ENCODE results near the gene SLC6A6. TPM values are rescaled to one million over a fixed set of nuclear protein-coding genes. Genes with fewer than 3 reads are reported as not detected.
"Not testable (repeated sequence)": the region's sequence is repeated elsewhere in the genome, so short reads cannot be mapped to it uniquely, and the experiment has no call there.

Gene SLC6A6
- total RNA-seq, 3 donors from 2014 or later = 22.1 to 52.4 (median 27.5) TPM

DNA sequence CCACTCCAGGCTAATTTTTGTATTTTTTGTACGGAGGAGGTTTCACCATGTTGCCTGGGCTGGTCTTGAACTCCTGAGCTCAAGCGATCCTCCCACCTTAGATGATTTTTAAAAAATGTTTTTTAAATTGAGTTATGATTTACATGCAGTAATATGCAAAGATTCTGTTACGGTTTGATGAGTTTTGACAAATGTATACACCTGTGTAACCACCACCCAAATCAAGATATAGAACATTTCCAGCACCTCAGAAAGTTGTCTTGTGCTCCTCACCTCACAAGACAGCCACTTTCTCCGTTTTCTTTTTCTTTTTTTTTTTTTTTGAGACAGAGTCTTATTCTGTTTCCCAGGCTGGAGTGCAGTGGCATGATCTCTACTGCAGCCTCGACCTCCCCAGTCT, 4.8 kb downstream of the SLC6A6 start:
- TF ChIP-seq CTCF (IDR thresholded peaks at IDR 0.05) (no peak), POLR2A (IDR thresholded peaks at IDR 0.05) (no peak), POLR2AphosphoS5 (IDR thresholded peaks at IDR 0.05) (no peak)
- Histone ChIP-seq H3K27ac (no peak overlapping the region), H3K4me1 (peaks cover 0 to 17% of the 10 kb centered on the region in 2 donors), H3K9me3 (no peaks in the 10 kb centered on the region), H3K27me3 (no peaks in the 10 kb centered on the region), H3K4me3 (no peak overlapping the region), H3K36me3 (no peaks in the 10 kb centered on the region)
- intact Hi-C loops (cut with DNase I; ENCODE audit: low total_unique reads) = no loop called here
- no peak for DNase-seq (ENCODE audit: low spot score in 2 of 2)

- not testable (repeated sequence) for H3K4me1 ChIP-seq; H3K27me3 ChIP-seq; H3K36me3 ChIP-seq; H3K4me3 ChIP-seq; H3K27ac ChIP-seq; H3K9me3 ChIP-seq; DNase-seq (ENCODE audit: low spot score in 2 of 2)
- intact Hi-C loops (cut with DNase I; ENCODE audit: low total_unique reads) = loop anchor here (1.0 kb wide), 1 partner anchor 35 kb away; no protein-coding TSS in a partner anchor
Observed at GRCh38 chr3:14409779-14410063, 7.3 kb downstream of the SLC6A6 start.

GRCh38 chr3:14410106-14410502, 7.7 kb downstream of the SLC6A6 start:
- H3K27me3 ChIP-seq = no peaks in the 10 kb centered on the region
- H3K4me1 ChIP-seq = peaks cover 0 to 3% of the 10 kb centered on the region in 2 donors
- H3K36me3 ChIP-seq = no peaks in the 10 kb centered on the region
- intact Hi-C loops (cut with DNase I; ENCODE audit: low total_unique reads) = no loop called here
- peak overlapping the region in 1 of 2 donors; percentile 35 for H3K27ac ChIP-seq
- no peak for DNase-seq (ENCODE audit: low spot score in 2 of 2)
- no peak overlapping the region for H3K4me3 ChIP-seq
- TF ChIP-seq POLR2A (IDR thresholded peaks at IDR 0.05) (no peak), CTCF (IDR thresholded peaks at IDR 0.05) (no peak), POLR2AphosphoS5 (IDR thresholded peaks at IDR 0.05) (no peak)
- no peaks in the 10 kb centered on the region for H3K9me3 ChIP-seq

DNA sequence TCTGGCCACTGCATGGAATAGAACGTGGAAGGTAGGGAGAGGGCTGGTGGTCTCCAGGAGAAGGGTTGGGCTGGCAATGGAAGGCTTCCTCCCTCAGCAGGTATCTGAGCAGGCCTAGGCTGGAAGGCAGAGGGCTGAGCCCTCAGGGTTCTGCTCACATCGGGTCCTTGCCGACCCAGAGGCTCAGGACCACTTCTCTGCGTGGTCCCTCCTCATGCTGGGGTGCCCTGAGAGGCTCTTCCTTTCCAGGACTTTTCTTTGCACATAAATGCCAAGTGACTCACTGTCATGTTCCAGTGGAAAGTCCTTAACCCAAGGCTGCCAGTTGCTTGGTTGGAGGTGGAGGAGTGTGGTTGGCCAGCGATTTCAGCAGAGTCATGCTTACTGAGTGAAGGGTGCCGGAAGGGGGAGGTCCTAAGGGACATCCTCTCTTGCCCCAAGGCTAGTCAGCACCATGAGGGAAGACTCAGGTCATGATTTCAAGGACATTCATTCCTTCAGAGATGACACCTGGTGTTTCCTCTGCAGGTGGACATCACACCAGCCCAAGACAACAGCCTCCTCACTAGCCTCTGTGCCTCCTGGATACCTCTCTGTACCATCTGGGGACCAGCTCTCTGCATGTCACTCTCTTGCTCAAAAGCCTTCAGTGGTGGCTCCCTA, 8.2 kb downstream of the SLC6A6 start:
- no peak for DNase-seq (ENCODE audit: low spot score in 2 of 2)

GRCh38 chr3:14411166-14411526, 8.7 kb downstream of the SLC6A6 start:
- H3K27ac ChIP-seq = peak overlapping the region in 1 of 2 donors; percentile 3
- intact Hi-C loops (cut with DNase I; ENCODE audit: low total_unique reads) = no loop called here

More for the DNA sequence above, 8.2 kb downstream of the SLC6A6 start:
- H3K9me3 ChIP-seq = no peaks in the 10 kb centered on the region
- TF ChIP-seq CTCF (IDR thresholded peaks at IDR 0.05) = no peak
- no peak for TF ChIP-seq POLR2AphosphoS5 (IDR thresholded peaks at IDR 0.05)
- TF ChIP-seq POLR2A (IDR thresholded peaks at IDR 0.05) = no peak
- peak overlapping the region in 1 of 2 donors; percentile 35 for H3K27ac ChIP-seq
- intact Hi-C loops (cut with DNase I; ENCODE audit: low total_unique reads) = no loop called here
- H3K36me3 ChIP-seq = no peaks in the 10 kb centered on the region
- no peak overlapping the region for H3K4me3 ChIP-seq
- no peaks in the 10 kb centered on the region for H3K4me1 ChIP-seq
- H3K27me3 ChIP-seq = no peaks in the 10 kb centered on the region

More at GRCh38 chr3:14411166-14411526, 8.7 kb downstream of the SLC6A6 start:
- Histone ChIP-seq H3K27me3 (no peaks in the 10 kb centered on the region), H3K9me3 (no peaks in the 10 kb centered on the region), H3K4me3 (no peak overlapping the region), H3K4me1 (no peaks in the 10 kb centered on the region), H3K36me3 (no peaks in the 10 kb centered on the region)
- no peak for DNase-seq (ENCODE audit: low spot score in 2 of 2)
- TF ChIP-seq POLR2A (IDR thresholded peaks at IDR 0.05) (no peak), CTCF (IDR thresholded peaks at IDR 0.05) (no peak), POLR2AphosphoS5 (IDR thresholded peaks at IDR 0.05) (no peak)

Measured in breast epithelium (tissue), 4 donors.